CD4-positive, CD25-positive, alpha-beta regulatory T cell (primary cell): ENCODE measurements around the gene PCGF3. TPM values are rescaled to one million over a fixed set of nuclear protein-coding genes. Genes with fewer than 3 reads are reported as not detected.
"Not testable (repeated sequence)": the region's sequence is repeated elsewhere in the genome, so short reads cannot be mapped to it uniquely, and the experiment has no call there.

ENCODE experiments used
- ATAC-seq, 2 donors: fragments of 150-1000 bp; cut with Tn5 transposase; one replicate each; pipeline ENCODE4 v1.10.0; 2021; ENCODE audit warnings: low read depth in 2 of 2, moderate number of reproducible peaks in 2 of 2, moderate library complexity in 1 of 2
- DNase-seq, 3 donors: peaks; one replicate each; pipeline versions ENCODE4 v3.0.0 to v3.0.0-alpha.2; 2012 to 2022; ENCODE audit warnings: mixed read lengths in 1 of 3
- H3K27ac ChIP-seq: one replicate; pipeline ENCODE4 v1.7.0; 2013; ENCODE audit warnings: mild to moderate bottlenecking, low read length; ENCODE audit not compliant: insufficient read depth, poor library complexity, severe bottlenecking
- H3K27me3 ChIP-seq: one replicate; pipeline ENCODE4 v1.7.0; 2013; ENCODE audit warnings: low read length; ENCODE audit not compliant: control insufficient read depth, insufficient read depth
- H3K36me3 ChIP-seq: one replicate; pipeline ENCODE4 v1.7.0; 2013; ENCODE audit warnings: mild to moderate bottlenecking, low read length, moderate library complexity; ENCODE audit not compliant: control insufficient read depth, insufficient read depth
- H3K4me1 ChIP-seq: 2 replicates; pipeline ENCODE4 v1.7.0; 2013; ENCODE audit warnings: mild to moderate bottlenecking, low read length; ENCODE audit not compliant: insufficient read depth, control insufficient read depth, poor library complexity, severe bottlenecking
- H3K4me3 ChIP-seq: one replicate; pipeline ENCODE4 v1.7.0; 2013; ENCODE audit warnings: low read depth, mild to moderate bottlenecking, low read length, moderate library complexity
- H3K9me3 ChIP-seq, 2 experiments: 1 replicate in 1 of 2; 2 replicates in 1 of 2; pipeline ENCODE4 v1.7.0; 2013; ENCODE audit warnings: low read length in 2 of 2, mild to moderate bottlenecking in 1 of 2, moderate library complexity in 1 of 2; ENCODE audit not compliant: control insufficient read depth in 2 of 2
- H3K27ac Mint-ChIP-seq, 3 donors: one replicate each; pipeline ENCODE4 v1.8.0; 2020 to 2022; ENCODE audit warnings: mild to moderate bottlenecking in 3 of 3, mixed read lengths in 3 of 3, moderate library complexity in 2 of 3
- H3K27me3 Mint-ChIP-seq: one replicate; pipeline ENCODE4 v1.8.0; 2022; ENCODE audit warnings: mild to moderate bottlenecking, mixed read lengths
- H3K36me3 Mint-ChIP-seq: one replicate; pipeline ENCODE4 v1.8.0; 2020; ENCODE audit warnings: mixed read lengths
- H3K4me1 Mint-ChIP-seq, 4 donors: one replicate each; pipeline ENCODE4 v1.8.0; 2020 to 2022; ENCODE audit warnings: mixed read lengths in 4 of 4, mild to moderate bottlenecking in 1 of 4
- H3K4me3 Mint-ChIP-seq, 4 donors: one replicate each; pipeline ENCODE4 v1.8.0; 2020 to 2022; ENCODE audit warnings: mild to moderate bottlenecking in 4 of 4, mixed read lengths in 4 of 4, moderate library complexity in 3 of 4
- H3K9me3 Mint-ChIP-seq, 7 donors: one replicate each; pipeline ENCODE4 v1.8.0; 2020 to 2022; ENCODE audit warnings: mixed read lengths in 7 of 7, mild to moderate bottlenecking in 3 of 7, moderate library complexity in 2 of 7
- polyA plus RNA-seq, 4 donors: library from polyadenylated mRNA; unstranded; fragments of 300-500 nt; fragmentation: Illumina TruSeq; gene quantifications; one replicate each; pipeline ENCODE4 v1.2.3, GENCODE V29; 2021
- total RNA-seq: library from RNA; stranded (reverse); gene quantifications from one replicate; pipeline ENCODE4 v1.2.3, GENCODE V29; 2022

The PCGF3 gene
- total and polyA plus RNA-seq, 5 donors from 2014 or later, result 3.2 to 71.8 (median 4.8) TPM

DNA sequence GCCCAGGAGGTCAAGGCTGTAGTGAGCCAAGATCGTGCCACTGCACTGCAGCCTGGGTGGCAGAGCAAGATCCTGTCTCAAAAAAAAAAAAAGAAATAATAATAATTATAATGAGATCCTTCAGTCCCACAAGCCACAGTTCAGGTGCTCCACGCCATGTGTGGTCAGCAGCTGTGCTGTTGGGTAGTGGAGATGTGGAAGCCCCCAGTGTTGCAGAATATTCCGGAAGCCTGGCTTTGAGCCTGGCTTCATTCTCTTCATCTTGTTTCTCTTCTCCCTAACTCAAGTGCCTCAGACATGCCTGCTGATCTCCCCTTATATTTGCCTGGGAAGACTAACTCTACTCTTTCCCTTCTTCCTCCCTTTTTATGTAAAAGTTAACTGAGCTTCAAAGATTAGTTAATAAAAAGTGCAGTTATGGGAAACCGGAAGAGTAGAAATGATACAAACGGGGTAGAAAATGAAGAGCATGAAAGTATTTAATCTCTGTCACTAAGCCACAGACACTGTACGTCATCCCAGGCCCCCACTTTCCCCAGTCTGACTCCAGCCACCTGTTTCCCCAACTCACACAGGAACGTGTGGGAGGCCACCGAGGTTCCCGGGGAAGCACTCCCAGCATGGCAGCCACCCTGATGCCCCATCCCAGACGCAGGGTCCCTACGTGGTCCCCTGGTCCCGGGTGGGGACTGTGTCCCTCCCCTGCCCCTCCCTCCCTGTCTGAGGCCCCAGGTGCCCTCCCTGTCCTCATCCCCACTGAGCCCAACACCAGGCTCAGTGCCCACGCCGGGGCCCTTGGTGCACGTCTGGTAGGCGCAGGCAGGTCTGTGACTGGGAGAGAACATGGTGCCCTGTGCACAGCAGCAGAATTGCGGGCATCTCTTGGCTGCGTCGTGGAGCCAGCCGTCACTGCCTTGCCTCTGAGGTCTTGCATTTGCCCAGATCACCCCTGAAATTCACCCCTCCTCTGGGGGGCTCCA lies 24.0 kb downstream of the PCGF3 start:
- H3K36me3 Mint-ChIP-seq, result peaks cover 25% of the 10 kb centered on the region
- peaks cover 0 to 12% (median 2%) of the 10 kb centered on the region in 4 donors for H3K4me1 Mint-ChIP-seq
- no peak overlapping the region for H3K27ac Mint-ChIP-seq
- no peaks in the 10 kb centered on the region for H3K4me1 ChIP-seq
- H3K36me3 ChIP-seq, result peaks cover 27% of the 10 kb centered on the region
- no peak overlapping the region for H3K4me3 Mint-ChIP-seq
- no peaks in the 10 kb centered on the region for H3K27me3 Mint-ChIP-seq
- ATAC-seq, result no peak
- no peaks in the 10 kb centered on the region for H3K27me3 ChIP-seq
- H3K27ac ChIP-seq, result no peak overlapping the region
- H3K9me3 ChIP-seq, result no peaks in the 10 kb centered on the region
- H3K9me3 Mint-ChIP-seq, result peaks cover 0 to 2% (median 0%) of the 10 kb centered on the region in 7 donors
- DNase-seq, result no peak
- H3K4me3 ChIP-seq, result no peak overlapping the region

DNA sequence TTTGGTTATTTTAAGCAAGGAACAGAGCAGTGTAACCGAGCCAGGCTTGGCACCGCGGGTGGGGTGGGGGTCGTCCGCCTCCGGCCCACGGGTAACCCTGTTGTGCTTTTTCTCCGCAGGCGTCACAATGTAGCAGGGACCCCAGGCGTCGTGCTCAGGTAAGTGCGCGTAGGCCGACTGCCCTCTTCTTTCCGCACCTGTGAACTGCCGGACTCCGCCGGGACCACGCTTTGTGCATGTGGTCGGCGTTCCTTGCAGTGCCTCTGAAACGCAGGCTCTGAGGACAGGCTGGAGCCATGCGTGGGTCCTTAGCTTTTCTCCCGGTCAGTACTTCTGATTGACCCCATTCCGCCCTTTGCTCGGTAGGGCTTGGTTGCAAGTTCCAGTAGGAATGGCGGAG lies 24.9 kb downstream of the PCGF3 start:
- Histone ChIP-seq H3K4me1 (no peaks in the 10 kb centered on the region), H3K9me3 (no peaks in the 10 kb centered on the region), H3K27ac (no peak overlapping the region), H3K4me3 (no peak overlapping the region), H3K36me3 (peaks cover 36% of the 10 kb centered on the region), H3K27me3 (no peaks in the 10 kb centered on the region)
- Mint-ChIP-seq H3K9me3 (peaks cover 0 to 2% (median 0%) of the 10 kb centered on the region in 7 donors), H3K36me3 (peaks cover 27% of the 10 kb centered on the region), H3K27ac (no peak overlapping the region), H3K4me3 (no peak overlapping the region), H3K4me1 (peaks cover 0 to 7% (median 2%) of the 10 kb centered on the region in 4 donors), H3K27me3 (no peaks in the 10 kb centered on the region)
- DNase-seq (no peak), ATAC-seq (no peak)

DNA sequence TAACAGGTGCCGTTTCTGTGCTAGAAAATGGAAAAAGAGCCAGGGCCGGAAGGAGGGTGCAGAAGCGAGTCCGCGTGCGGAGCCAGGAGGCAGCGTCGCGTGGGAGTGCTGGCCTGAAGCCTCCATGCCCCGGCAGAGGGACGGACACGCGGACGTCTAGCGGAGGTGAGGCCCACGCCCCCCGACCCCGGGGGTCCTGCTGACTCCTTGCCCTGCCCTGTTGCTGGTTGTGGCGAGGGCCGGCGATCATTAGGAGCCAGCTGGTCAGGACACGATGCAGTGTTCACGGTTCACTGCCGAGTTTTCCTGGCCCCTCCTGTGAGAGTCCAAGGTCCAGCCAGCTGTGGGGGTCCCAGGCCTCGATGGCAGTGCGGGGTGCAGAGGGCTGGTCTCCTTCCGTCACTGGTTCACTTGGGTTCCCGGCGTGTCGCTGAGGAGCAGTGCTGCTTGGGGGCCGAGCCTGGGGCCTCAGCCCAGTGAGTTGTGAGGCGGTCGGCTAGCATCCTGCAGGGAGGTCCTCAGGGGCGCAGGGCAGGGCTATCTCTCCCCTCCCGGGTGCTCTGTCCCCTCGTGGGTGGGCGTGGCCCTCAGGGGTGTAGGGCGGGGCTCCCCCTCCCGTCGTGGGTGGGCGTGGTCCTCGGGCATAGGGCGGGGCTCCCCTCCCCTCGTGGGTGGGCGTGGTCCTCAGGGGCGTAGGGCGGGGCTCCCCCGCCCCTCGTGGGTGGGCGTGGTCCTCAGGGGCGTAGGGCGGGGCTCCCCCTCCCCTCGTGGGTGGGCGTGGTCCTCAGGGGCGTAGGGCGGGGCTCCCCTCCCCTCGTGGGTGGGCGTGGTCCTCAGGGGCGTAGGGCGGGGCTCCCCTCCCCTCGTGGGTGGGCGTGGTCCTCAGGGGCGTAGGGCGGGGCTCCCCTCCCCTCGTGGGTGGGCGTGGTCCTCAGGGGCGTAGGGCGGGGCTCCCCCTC lies 25.6 kb downstream of the PCGF3 start:
- not testable (repeated sequence) for H3K27me3 ChIP-seq, H3K4me3 ChIP-seq, H3K9me3 Mint-ChIP-seq, H3K4me1 Mint-ChIP-seq, H3K27me3 Mint-ChIP-seq, H3K27ac ChIP-seq, H3K4me3 Mint-ChIP-seq, H3K9me3 ChIP-seq, H3K27ac Mint-ChIP-seq, DNase-seq, H3K4me1 ChIP-seq, ATAC-seq
- peaks cover 30% of the 10 kb centered on the region for H3K36me3 Mint-ChIP-seq
- H3K36me3 ChIP-seq, result peaks cover 39% of the 10 kb centered on the region

DNA sequence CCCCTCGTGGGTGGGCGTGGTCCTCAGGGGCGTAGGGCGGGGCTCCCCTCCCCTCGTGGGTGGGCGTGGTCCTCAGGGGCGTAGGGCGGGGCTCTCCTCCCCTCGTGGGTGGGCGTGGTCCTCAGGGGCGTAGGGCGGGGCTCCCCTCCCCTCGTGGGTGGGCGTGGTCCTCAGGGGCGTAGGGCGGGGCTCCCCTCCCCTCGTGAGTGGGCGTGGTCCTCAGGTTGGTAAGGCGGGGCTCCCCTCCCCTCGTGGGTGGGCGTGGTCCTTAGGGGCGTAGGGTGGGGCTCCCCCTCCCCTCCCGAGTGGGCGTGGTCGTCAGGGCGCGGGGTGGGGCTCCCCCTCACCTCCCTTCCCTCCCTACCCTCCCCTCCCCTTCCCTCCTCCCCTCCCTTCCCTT lies 26.3 kb downstream of the PCGF3 start:
- H3K27me3 ChIP-seq, H3K4me3 Mint-ChIP-seq, H3K9me3 ChIP-seq, H3K27ac Mint-ChIP-seq, H3K4me1 ChIP-seq, H3K4me1 Mint-ChIP-seq, H3K27ac ChIP-seq, H3K9me3 Mint-ChIP-seq, ATAC-seq, H3K27me3 Mint-ChIP-seq, H3K4me3 ChIP-seq, DNase-seq: not testable (repeated sequence)
- H3K36me3 ChIP-seq, result peaks cover 41% of the 10 kb centered on the region
- H3K36me3 Mint-ChIP-seq, result peaks cover 27% of the 10 kb centered on the region

DNA sequence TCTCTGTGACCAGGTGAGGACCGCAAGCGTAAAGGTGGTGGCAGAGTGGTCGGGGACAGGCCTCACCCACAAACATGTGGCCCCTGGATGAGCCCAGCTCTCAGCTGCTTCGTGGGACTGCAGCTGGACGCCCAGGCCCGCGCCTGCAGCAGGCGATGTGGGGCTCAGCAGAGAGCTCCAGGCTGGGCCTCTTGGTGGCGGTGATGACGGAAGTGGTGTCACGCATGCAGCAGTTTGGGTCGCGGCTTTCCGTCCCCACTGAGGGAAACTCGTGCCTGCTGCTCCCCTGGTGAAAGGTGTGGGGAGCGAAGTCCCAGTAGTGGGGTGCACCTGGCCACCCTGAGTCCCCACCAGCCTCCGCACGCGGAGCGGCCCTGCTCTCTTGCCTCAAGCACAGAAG lies 26.9 kb downstream of the PCGF3 start:
- Histone ChIP-seq H3K27ac (no peak overlapping the region), H3K27me3 (no peaks in the 10 kb centered on the region), H3K4me3 (no peak overlapping the region), H3K9me3 (no peaks in the 10 kb centered on the region), H3K4me1 (no peaks in the 10 kb centered on the region), H3K36me3 (peaks cover 44% of the 10 kb centered on the region)
- H3K27me3 Mint-ChIP-seq, result no peaks in the 10 kb centered on the region
- H3K4me3 Mint-ChIP-seq, result no peak overlapping the region
- peaks cover 0 to 2% (median 0%) of the 10 kb centered on the region in 7 donors for H3K9me3 Mint-ChIP-seq
- H3K36me3 Mint-ChIP-seq, result peaks cover 31% of the 10 kb centered on the region
- H3K4me1 Mint-ChIP-seq, result peaks cover 0 to 3% (median under 1%) of the 10 kb centered on the region in 4 donors
- no peak overlapping the region for H3K27ac Mint-ChIP-seq
- ATAC-seq (no peak), DNase-seq (no peak)

DNA sequence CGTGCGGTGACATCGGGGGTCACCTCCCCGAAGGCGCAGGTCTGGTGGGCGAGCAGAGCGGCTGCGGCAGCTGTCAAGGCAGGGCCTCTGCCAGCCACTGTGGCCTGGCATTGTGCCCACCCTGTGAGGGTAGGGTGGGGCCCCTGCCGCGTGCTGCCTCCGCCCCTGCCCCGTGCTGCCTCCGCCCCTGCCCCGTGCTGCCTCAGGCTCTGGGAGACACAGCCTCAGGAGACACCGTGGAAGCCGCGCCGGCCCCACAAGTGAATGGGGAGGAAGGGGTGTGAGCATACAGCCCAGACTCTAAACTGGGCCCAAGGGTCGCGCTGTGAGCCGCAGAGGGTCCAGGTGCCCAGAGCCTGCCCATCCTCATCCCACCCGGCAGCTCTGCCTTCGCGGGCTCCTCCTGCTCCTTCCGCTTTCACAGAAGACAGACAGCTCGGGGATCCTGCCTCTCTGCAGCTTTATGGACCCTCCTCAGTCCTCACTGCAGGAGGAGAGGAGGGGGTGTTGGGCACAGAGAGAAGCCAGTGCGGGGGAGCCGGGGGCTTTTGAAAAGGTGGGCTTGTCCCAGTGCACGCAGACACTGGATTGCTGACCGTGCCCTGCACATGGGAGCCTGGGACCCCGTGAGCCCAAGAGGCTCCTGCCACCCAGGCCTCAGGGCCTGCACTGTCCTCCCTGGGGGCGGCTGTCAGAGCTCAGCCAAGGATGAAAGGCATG lies 27.4 kb downstream of the PCGF3 start:
- H3K36me3 Mint-ChIP-seq, result peaks cover 33% of the 10 kb centered on the region
- H3K27me3 Mint-ChIP-seq, result no peaks in the 10 kb centered on the region
- DNase-seq (no peak), ATAC-seq (no peak)
- H3K9me3 ChIP-seq, result no peaks in the 10 kb centered on the region
- H3K4me3 Mint-ChIP-seq, result no peak overlapping the region
- H3K4me3 ChIP-seq, result no peak overlapping the region
- peaks cover 50% of the 10 kb centered on the region for H3K36me3 ChIP-seq
- no peaks in the 10 kb centered on the region for H3K4me1 ChIP-seq
- H3K4me1 Mint-ChIP-seq, result no peaks in the 10 kb centered on the region
- no peaks in the 10 kb centered on the region for H3K27me3 ChIP-seq
- no peak overlapping the region for H3K27ac Mint-ChIP-seq
- peaks cover 0 to 2% (median 0%) of the 10 kb centered on the region in 7 donors for H3K9me3 Mint-ChIP-seq
- H3K27ac ChIP-seq, result no peak overlapping the region

DNA sequence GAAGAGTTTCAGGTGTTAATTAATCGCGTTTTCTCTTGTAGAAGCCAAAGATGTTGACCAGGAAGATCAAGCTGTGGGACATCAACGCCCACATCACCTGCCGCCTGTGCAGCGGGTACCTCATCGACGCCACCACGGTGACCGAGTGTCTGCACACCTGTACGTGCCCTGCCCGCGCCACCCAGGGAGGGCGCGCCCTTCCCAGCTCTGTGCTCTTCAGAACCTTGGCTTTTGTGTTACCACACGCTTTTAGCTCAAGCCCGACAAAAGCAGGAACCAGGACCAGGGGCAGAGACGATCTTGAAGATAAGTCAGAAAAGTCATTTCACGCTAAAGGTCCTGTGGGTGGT lies 28.0 kb downstream of the PCGF3 start:
- no peak overlapping the region for H3K4me3 ChIP-seq
- no peaks in the 10 kb centered on the region for H3K4me1 Mint-ChIP-seq
- no peaks in the 10 kb centered on the region for H3K27me3 ChIP-seq
- no peak for ATAC-seq
- no peak overlapping the region for H3K27ac ChIP-seq
- H3K27ac Mint-ChIP-seq, result no peak overlapping the region
- H3K4me3 Mint-ChIP-seq, result no peak overlapping the region
- DNase-seq, result no peak
- no peaks in the 10 kb centered on the region for H3K9me3 ChIP-seq
- H3K27me3 Mint-ChIP-seq, result no peaks in the 10 kb centered on the region
- peaks cover 33% of the 10 kb centered on the region for H3K36me3 Mint-ChIP-seq
- H3K36me3 ChIP-seq, result peaks cover 50% of the 10 kb centered on the region
- no peaks in the 10 kb centered on the region for H3K4me1 ChIP-seq
- H3K9me3 Mint-ChIP-seq, result peaks cover 0 to 2% (median 0%) of the 10 kb centered on the region in 7 donors
